Liver (tissue), 9 donors: Measurements from ENCODE around the gene KCTD5. TPM values are rescaled to one million over a fixed set of nuclear protein-coding genes. Genes with fewer than 3 reads are reported as not detected.

Experiments used
- DNase-seq: peaks from one replicate; pipeline ENCODE4 v3.0.0-alpha.2; 2017; ENCODE audit warnings: low spot score
- H3K27ac ChIP-seq, 2 donors: one replicate each; pipeline ENCODE4 v1.7.0; 2013; ENCODE audit warnings: inconsistent platforms in 2 of 2, low read length in 2 of 2, control low read depth in 1 of 2, low read depth in 1 of 2, mild to moderate bottlenecking in 1 of 2
- H3K27me3 ChIP-seq, 4 donors: one replicate each; pipeline versions ENCODE4 v1.6.1 to v1.7.0; 2013; ENCODE audit warnings: low read length in 3 of 4, inconsistent platforms in 1 of 4, mild to moderate bottlenecking in 1 of 4, moderate library complexity in 1 of 4; ENCODE audit not compliant: control insufficient read depth in 4 of 4, insufficient read depth in 4 of 4
- H3K36me3 ChIP-seq, 4 donors: one replicate each; pipeline versions ENCODE4 v1.6.1 to v1.7.0; 2013; ENCODE audit warnings: low read length in 3 of 4, mild to moderate bottlenecking in 3 of 4, low read depth in 1 of 4, moderate library complexity in 1 of 4; ENCODE audit not compliant: control insufficient read depth in 4 of 4, insufficient read depth in 3 of 4
- H3K4me1 ChIP-seq, 4 donors: one replicate each; pipeline versions ENCODE4 v1.6.1 to v1.7.0; 2013; ENCODE audit warnings: low read length in 3 of 4, mild to moderate bottlenecking in 3 of 4, moderate library complexity in 1 of 4; ENCODE audit not compliant: control insufficient read depth in 4 of 4, insufficient read depth in 4 of 4
- H3K4me3 ChIP-seq, 3 donors: one replicate each; pipeline versions ENCODE4 v1.6.1 to v1.7.0; 2013; ENCODE audit warnings: low read length in 3 of 3, control low read depth in 1 of 3, low read depth in 1 of 3, mild to moderate bottlenecking in 1 of 3
- H3K9ac ChIP-seq, 2 donors: one replicate each; pipeline ENCODE4 v1.7.0; 2013; ENCODE audit warnings: low read length in 2 of 2, mild to moderate bottlenecking in 2 of 2, moderate library complexity in 2 of 2, control low read depth in 1 of 2, low read depth in 1 of 2
- H3K9me3 ChIP-seq, 4 donors: one replicate each; pipeline versions ENCODE4 v1.6.1 to v1.7.0; 2013; ENCODE audit warnings: low read length in 3 of 4; ENCODE audit not compliant: control insufficient read depth in 4 of 4
- EGR1 ChIP-seq, 2 donors: IDR thresholded peaks; 2 replicates each; pipeline ENCODE4 v1.6.1; 2016 to 2018; ENCODE audit warnings: antibody characterized with exemption in 2 of 2, low read depth in 2 of 2
- FOXA1 ChIP-seq: IDR thresholded peaks from 2 replicates; pipeline ENCODE4 v1.6.1; 2016; ENCODE audit warnings: antibody characterized with exemption
- FOXA2 ChIP-seq: IDR thresholded peaks from 2 replicates; pipeline ENCODE4 v1.6.1; 2016; ENCODE audit warnings: antibody characterized with exemption
- GABPA ChIP-seq, 2 donors: IDR thresholded peaks in 1 of 2; conservative IDR thresholded peaks in 1 of 2; 2 replicates each; pipeline ENCODE4 v1.6.1; 2016; ENCODE audit warnings: antibody characterized with exemption in 2 of 2, mild to moderate bottlenecking in 1 of 2, moderate library complexity in 1 of 2
- SP1 ChIP-seq: IDR thresholded peaks from 2 replicates; pipeline ENCODE4 v1.6.1; 2018; ENCODE audit warnings: antibody characterized with exemption, mild to moderate bottlenecking
- YY1 ChIP-seq: IDR thresholded peaks from 2 replicates; pipeline ENCODE4 v1.6.1; 2016; ENCODE audit warnings: antibody characterized with exemption, mild to moderate bottlenecking
- WGBS: extraction: QIAGEN DNeasy Blood & Tissue Kit; methylation state at CpG from one replicate; pipeline ENCODE4 v1.1.7; 2013; 5-methylcytosine and 5-hydroxymethylcytosine counted together
- polyA plus RNA-seq, 2 donors: library from polyadenylated mRNA; stranded (reverse) in 1 of 2; unstranded in 1 of 2; fragments of 200-250 nt in 1 of 2; fragments of >200 nt in 1 of 2; fragmentation: Nextera tagmentation in 1 of 2; extraction: Ambion mirVana in 1 of 2; gene quantifications; one replicate each; pipeline versions ENCODE4 v1.2.1 to v1.2.3, GENCODE V29; 2013 to 2015
- total RNA-seq, 2 donors: library from RNA; depleted of rRNA; stranded (reverse); fragments of >200 nt; gene quantifications; one replicate each; pipeline ENCODE4 v1.2.3, GENCODE V29; 2014
- TF ChIP-seq, protein P1 (sequence below): IDR thresholded peaks from 2 replicates; pipeline ENCODE4 v1.6.1; 2016; ENCODE audit warnings: antibody characterized with exemption
- TF ChIP-seq, protein P2 (sequence below): IDR thresholded peaks from 2 replicates; pipeline ENCODE4 v1.6.1; 2016; ENCODE audit warnings: antibody characterized with exemption, mild to moderate bottlenecking
- TF ChIP-seq, protein P3 (sequence below): IDR thresholded peaks from 2 replicates; pipeline ENCODE4 v1.6.1; 2016; ENCODE audit warnings: antibody characterized with exemption
- TF ChIP-seq, protein P4 (sequence below): IDR thresholded peaks from 2 replicates; pipeline ENCODE4 v1.6.1; 2016; ENCODE audit warnings: antibody characterized with exemption
- TF ChIP-seq, protein P5 (sequence below): fragments of 150-350 bp; IDR thresholded peaks from 2 replicates; pipeline ENCODE4 v1.5.1; 2017; ENCODE audit warnings: improper control_type of control experiment, low read depth, low read length; ENCODE audit not compliant: missing input control
- donor health status: healthy.
- donor health status: healthy.
- donor health status: healthy.
- donor health status: healthy.
- donor health status: healthy.

Gene KCTD5
- total and polyA plus RNA-seq, 4 donors = 8.3 to 14.2 (median 11.5) TPM

DNA sequence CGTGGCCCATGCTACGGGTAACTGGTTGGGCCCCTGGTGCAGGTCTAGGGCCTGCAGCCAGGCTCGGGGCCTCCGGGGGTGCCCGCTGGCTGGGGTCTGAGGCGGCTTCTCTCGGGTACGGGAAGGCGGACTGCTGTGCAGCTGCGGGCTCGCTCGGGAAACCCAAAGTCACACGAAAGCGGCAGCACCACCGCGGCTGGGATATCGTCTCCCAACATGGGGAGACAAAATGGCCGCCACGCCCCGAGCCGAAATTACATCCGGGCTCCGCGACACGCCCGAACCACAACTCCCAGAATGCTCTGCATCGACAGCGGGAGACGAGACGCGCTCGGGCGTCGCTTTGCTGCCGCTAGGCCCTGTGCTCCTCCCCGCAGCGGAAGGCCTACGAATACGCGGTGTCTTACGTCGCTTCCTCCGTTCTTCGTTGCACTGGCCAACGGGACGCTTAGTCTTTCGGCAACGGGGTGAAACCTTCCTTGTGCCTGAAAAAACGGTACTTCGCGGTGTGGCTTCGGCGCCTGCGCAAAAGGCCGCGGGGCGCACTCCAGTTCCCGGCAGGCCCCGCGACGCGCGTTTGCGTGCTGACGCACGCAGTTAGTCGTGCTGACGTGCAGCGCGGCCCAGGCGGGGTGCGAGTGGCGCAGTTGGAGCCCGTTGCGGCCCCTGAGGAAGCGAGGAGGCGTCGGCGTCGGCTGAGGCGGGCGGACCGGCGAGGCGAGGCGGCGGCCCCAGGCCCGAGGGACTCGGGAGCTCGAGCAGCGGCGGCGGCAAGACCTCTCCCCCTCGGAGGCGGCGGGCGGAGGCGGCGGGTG, 69.9 kb downstream of the KCTD5 start, which contains the start of gene SRRM2:
TSS of gene SRRM2 (plus strand) at position 604 of the 815 bp plus-strand sequence. CDS start 3,727 bp downstream, outside the sequence.
- H3K27ac ChIP-seq = peak within 1 kb of the TSS; percentile 94 to 98
- 1% methylated on average over 99 of the region's 99 CpGs for WGBS
- no peaks in the 10 kb centered on the region for H3K27me3 ChIP-seq
- peak within 1 kb of the TSS; percentile 88 to 96 (median 88) for H3K4me3 ChIP-seq
- TF ChIP-seq, protein P1, sequence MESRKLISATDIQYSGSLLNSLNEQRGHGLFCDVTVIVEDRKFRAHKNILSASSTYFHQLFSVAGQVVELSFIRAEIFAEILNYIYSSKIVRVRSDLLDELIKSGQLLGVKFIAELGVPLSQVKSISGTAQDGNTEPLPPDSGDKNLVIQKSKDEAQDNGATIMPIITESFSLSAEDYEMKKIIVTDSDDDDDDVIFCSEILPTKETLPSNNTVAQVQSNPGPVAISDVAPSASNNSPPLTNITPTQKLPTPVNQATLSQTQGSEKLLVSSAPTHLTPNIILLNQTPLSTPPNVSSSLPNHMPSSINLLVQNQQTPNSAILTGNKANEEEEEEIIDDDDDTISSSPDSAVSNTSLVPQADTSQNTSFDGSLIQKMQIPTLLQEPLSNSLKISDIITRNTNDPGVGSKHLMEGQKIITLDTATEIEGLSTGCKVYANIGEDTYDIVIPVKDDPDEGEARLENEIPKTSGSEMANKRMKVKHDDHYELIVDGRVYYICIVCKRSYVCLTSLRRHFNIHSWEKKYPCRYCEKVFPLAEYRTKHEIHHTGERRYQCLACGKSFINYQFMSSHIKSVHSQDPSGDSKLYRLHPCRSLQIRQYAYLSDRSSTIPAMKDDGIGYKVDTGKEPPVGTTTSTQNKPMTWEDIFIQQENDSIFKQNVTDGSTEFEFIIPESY = peak; percentile 86
- TF ChIP-seq GABPA (IDR thresholded peaks at IDR 0.05 in 1 of 2, conservative IDR thresholded peaks at IDR 0.05 in 1 of 2) = peak in 1 of 2 donors; percentile 76
- peak; percentile 100 for TF ChIP-seq YY1
- TF ChIP-seq, protein P2, sequence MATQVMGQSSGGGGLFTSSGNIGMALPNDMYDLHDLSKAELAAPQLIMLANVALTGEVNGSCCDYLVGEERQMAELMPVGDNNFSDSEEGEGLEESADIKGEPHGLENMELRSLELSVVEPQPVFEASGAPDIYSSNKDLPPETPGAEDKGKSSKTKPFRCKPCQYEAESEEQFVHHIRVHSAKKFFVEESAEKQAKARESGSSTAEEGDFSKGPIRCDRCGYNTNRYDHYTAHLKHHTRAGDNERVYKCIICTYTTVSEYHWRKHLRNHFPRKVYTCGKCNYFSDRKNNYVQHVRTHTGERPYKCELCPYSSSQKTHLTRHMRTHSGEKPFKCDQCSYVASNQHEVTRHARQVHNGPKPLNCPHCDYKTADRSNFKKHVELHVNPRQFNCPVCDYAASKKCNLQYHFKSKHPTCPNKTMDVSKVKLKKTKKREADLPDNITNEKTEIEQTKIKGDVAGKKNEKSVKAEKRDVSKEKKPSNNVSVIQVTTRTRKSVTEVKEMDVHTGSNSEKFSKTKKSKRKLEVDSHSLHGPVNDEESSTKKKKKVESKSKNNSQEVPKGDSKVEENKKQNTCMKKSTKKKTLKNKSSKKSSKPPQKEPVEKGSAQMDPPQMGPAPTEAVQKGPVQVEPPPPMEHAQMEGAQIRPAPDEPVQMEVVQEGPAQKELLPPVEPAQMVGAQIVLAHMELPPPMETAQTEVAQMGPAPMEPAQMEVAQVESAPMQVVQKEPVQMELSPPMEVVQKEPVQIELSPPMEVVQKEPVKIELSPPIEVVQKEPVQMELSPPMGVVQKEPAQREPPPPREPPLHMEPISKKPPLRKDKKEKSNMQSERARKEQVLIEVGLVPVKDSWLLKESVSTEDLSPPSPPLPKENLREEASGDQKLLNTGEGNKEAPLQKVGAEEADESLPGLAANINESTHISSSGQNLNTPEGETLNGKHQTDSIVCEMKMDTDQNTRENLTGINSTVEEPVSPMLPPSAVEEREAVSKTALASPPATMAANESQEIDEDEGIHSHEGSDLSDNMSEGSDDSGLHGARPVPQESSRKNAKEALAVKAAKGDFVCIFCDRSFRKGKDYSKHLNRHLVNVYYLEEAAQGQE = peak; percentile 63
- TF ChIP-seq, protein P3, sequence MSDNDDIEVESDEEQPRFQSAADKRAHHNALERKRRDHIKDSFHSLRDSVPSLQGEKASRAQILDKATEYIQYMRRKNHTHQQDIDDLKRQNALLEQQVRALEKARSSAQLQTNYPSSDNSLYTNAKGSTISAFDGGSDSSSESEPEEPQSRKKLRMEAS = peak; percentile 93
- peak; percentile 19 for TF ChIP-seq FOXA1
- TF ChIP-seq EGR1 (IDR thresholded peaks at IDR 0.05; ENCODE audit: low read depth in 2 of 2) = peak in 1 of 2 donors; percentile 15
- TF ChIP-seq, protein P4, sequence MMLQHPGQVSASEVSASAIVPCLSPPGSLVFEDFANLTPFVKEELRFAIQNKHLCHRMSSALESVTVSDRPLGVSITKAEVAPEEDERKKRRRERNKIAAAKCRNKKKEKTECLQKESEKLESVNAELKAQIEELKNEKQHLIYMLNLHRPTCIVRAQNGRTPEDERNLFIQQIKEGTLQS = no peak
- TF ChIP-seq, protein P5, sequence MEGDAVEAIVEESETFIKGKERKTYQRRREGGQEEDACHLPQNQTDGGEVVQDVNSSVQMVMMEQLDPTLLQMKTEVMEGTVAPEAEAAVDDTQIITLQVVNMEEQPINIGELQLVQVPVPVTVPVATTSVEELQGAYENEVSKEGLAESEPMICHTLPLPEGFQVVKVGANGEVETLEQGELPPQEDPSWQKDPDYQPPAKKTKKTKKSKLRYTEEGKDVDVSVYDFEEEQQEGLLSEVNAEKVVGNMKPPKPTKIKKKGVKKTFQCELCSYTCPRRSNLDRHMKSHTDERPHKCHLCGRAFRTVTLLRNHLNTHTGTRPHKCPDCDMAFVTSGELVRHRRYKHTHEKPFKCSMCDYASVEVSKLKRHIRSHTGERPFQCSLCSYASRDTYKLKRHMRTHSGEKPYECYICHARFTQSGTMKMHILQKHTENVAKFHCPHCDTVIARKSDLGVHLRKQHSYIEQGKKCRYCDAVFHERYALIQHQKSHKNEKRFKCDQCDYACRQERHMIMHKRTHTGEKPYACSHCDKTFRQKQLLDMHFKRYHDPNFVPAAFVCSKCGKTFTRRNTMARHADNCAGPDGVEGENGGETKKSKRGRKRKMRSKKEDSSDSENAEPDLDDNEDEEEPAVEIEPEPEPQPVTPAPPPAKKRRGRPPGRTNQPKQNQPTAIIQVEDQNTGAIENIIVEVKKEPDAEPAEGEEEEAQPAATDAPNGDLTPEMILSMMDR = no peak
- peak; percentile 46 for TF ChIP-seq SP1
- TF ChIP-seq FOXA2 = no peak
- peak within 1 kb of the TSS; percentile 89 to 92 for H3K9ac ChIP-seq
- peaks cover 2 to 8% (median 5%) of the 10 kb centered on the region in 4 donors for H3K36me3 ChIP-seq
- peak; percentile 97 for DNase-seq
- H3K9me3 ChIP-seq = no peaks in the 10 kb centered on the region
- peaks cover 14 to 44% (median 25%) of the 10 kb centered on the region in 4 donors for H3K4me1 ChIP-seq
